Skin epidermis (tissue), 12 donors: ENCODE measurements around the gene SCAMP1.

Experiments used
- H3K27ac ChIP-seq, 21 experiments: fragments of 200-600 bp; sonication (generic) in 11 of 21; one replicate each; pipeline ENCODE4 v1.5.0; 2020; ENCODE audit warnings: mild to moderate bottlenecking in 3 of 21, inconsistent platforms in 2 of 21, moderate library complexity in 2 of 21
- H3K4me3 ChIP-seq, 7 experiments: fragments of 200-600 bp; sonication (generic) in 2 of 7; one replicate each; pipeline ENCODE4 v1.5.0; 2020; ENCODE audit warnings: inconsistent platforms in 2 of 7, mild to moderate bottlenecking in 2 of 7, moderate library complexity in 1 of 7

The SCAMP1 gene

DNA sequence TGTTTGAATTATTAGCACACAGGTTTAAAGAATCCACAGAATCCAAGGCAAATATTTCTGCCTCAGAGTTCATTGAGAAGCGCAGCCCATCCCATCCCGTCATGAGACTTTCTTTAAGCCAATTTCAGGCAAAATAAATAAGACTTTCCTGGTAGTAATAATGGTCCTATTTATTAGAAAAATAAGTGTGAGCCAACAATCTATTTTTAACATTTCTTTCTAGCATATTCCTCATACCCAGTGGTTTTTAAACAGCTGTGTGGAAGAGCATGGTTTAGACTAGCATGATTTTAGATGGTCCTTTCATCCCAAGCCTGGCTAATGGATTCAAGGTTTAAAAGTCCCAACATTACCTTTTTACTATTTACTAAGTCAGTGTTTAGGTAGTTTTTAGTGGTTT, 125.8 kb downstream of the SCAMP1 start:
- H3K27ac ChIP-seq, result peak overlapping the region in 3 of 21 experiments; percentile 17 to 43 (median 33)

DNA sequence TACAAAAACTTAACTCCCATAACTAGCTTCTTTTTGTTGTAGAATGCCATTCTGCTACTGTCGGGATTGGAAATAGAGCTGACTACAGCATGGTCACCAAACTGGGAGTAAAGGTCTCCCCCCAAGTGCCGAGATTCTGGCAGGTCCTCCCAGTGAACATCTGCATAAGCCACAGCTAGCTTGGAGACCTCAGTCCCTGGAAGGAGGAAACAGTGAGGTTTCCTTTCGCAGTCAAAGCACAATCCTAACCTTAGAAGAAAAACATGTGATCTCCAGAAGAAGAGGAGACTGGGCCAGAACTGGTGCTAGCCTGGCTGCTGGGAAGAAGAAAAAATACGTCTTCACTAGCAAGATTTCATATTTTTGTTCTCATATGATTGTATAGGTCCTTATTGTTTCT, 127.4 kb downstream of the SCAMP1 start:
- Histone ChIP-seq H3K4me3 (no peak overlapping the region), H3K27ac (peak overlapping the region in 1 of 21 experiments; percentile 5)

More for the DNA sequence above, 125.8 kb downstream of the SCAMP1 start:
- no peak overlapping the region for H3K4me3 ChIP-seq

DNA sequence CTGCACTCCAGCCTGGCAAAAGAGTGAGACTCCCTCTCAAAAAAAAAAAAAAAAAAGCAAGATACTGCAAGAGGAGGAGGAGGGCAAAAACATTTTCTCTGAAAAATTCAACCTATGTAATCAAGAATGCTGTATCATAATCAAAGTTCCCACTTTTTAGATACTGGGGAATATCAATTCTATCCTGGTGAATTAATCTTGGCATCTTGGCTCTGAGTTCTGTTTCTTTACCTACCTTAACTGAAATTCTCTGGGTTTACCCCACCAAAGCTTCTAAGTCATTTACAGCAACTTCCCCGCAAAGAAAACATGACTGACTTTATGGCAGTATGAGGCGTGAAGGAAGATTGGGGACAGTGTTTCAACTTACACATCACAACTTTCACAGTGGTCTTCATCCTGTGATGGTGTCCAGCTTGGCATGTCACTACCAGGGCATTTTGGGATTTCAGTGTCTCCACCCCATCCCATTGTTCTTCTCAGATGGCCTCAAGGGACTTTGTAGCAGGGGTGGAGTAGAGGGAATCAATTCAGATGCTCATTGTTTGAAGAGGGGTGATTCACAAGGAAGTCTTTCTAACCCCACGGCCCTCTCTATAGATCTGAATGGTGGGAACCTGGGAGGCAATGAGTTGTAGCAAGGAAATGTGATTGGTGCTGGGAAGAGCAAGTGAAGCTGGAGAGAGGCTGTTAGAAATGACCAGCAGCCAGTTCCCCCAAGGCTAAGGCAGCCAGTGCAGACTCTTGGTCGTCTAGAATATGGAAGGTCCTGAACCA, 130.5 kb downstream of the SCAMP1 start:
- H3K27ac ChIP-seq, result no peak overlapping the region
- no peak overlapping the region for H3K4me3 ChIP-seq

DNA sequence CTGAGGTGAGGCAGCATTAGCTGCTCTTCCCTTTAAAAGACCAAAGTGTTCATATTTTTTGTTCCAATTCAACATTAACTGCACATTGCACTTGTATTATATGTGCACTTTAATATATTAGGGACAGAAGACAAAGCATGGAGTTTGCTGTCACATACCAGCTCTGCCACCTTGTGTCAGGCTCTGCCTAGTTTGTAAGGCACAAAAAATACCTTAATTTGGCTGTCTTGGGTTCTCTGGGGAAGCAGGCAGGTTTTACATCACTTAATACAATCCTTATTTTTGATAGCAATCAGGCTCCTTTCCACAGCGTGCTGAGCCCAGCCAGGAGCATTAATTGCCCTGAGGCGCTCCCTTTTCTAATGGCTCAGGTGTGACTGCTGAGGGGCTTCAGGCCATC, 131.8 kb downstream of the SCAMP1 start:
- no peak overlapping the region for H3K27ac ChIP-seq
- no peak overlapping the region for H3K4me3 ChIP-seq

DNA sequence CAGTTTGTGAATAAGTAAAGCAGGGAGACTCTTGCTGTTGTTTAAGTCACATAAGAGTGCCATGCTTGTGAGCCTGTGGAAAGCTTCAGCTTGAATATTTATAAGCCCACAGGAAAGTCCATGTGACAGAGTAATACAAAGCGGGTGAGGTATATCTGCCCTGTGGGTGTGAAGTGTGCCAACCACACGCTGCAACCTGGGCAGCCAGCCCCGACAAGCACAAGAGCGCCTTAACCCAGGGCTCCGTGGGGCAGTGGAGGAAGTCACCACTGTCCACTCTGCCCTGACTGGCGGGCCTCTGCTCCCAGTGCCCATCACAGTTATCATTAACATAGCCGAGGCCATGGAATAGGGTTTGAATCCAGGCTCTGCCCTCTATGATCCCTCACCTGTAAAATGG, 132.2 kb downstream of the SCAMP1 start:
- Histone ChIP-seq H3K4me3 (no peak overlapping the region), H3K27ac (no peak overlapping the region)

DNA sequence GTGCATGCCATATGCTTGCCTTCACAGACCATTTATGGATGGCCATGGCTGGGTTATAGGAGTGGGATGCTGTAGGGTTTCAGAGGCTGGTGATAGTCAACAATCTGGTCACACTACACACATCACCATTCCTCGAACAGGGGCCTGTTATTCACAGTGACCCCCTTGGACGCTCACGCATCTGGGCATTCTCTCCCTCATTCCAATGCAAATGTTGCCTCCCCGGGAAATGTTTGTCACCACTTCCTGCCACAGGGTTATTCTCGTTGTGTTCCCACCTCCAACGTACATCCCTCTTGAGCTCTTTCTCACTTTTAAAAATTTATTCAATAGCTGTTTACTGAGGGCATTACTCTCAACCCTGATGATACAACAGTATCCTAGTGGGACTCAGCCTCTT, 135.4 kb downstream of the SCAMP1 start:
- Histone ChIP-seq H3K27ac (peak overlapping the region in 1 of 21 experiments; percentile 27), H3K4me3 (no peak overlapping the region)

DNA sequence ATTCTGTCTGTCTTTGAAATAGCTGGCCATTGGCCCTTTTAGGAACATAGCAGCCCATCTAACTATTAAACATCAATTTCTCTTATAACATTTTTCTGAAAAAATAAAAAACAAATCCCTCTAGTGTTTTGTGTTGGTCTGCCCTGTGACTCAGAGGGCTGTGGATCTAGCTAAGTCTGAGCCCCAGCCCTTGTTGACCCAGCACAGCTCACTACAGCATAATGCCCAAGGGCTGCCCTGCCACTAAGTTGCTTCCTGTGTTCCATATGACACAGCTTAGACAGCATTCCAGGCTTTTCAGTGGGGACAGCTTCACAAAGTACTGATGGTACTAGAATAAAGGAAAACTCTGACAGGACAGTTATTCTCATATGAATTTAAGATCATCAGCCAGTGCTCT, 136.0 kb downstream of the SCAMP1 start:
- peak overlapping the region in 3 of 21 experiments; percentile 14 to 27 (median 20) for H3K27ac ChIP-seq
- no peak overlapping the region for H3K4me3 ChIP-seq

DNA sequence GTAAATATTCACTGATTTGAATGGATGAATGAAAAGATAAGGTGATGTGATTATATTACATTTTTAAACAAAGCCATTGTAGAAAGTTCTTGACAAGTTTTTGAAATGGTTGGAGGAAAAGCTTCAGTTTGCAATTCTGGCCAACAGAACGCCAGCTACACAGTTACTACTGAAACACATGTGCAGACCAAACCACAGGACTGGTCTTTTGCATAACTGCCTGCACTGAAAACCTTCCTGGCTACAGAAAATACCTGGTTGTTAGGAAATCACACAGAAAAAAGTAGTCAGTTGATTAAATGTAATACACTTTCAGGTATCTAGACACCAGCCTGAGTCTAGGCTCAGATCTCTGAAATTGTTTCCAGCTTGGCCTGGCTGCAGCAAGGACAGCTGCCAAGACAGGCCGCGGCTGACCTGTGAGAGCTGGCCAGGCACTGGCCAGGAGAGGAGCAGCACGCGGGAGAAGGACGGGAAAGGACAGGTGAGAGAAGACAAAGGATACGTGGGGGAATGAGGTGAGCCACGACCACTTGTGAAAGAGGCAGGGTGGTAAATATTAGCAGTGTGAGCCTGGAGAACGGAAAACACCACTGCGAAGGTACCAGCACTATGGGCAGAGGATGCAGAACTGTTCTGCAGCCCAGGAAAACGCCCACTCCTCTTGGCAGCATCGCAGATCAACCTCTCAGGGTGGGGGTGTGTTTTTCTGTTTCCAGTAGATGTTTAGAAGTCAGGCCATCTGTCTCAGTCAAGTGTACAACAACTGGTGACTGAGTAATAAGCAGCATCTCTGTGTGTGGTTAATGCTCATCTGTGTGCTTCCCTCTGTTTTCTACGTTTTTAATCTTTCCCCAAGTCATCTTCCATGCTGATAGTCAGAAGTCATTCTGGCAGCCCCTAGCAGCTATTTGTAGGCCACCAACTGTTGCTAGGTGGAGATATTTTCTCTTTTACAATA, 137.4 kb downstream of the SCAMP1 start:
- H3K4me3 ChIP-seq, result no peak overlapping the region
- H3K27ac ChIP-seq, result peak overlapping the region in 2 of 21 experiments; percentile 9 to 40

DNA sequence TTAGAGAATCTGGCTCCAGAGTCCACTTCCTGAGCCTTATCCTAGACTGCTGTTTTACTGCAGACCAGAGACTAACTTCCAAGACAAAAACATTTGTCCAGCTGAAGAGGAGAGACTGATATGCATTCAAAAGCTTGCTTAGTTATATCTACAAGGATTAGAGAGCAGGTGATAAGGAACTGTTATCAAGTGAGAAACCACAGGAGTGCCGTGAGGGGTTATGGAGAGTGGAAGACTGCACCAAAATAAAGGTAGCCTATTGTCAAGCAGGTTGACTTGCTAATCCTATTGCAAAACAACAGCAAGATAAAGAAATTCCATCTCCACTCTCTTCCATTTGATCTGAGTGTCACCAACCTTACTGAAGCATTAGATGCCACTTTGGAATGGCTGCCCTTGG, 139.1 kb downstream of the SCAMP1 start:
- H3K27ac ChIP-seq, result no peak overlapping the region
- no peak overlapping the region for H3K4me3 ChIP-seq

DNA sequence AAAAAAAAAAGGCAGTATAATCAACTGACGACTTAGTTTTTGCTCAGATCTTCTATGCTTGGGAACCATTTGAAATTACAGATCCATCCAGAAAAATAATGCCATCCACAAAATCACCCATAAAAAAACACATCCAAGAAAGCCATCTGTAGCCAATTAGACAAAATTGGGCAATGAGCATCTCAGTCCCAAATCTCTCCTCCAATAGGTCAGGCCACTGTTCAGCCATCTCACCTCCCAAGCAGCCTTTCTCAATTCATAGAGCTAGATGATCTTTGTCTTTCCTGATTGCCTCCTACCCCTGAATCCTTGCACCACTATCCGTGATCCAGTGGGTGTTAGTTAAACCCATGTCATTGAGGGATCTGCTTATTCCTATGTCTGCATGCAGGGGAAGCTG, 139.6 kb downstream of the SCAMP1 start:
- no peak overlapping the region for H3K27ac ChIP-seq
- no peak overlapping the region for H3K4me3 ChIP-seq

DNA sequence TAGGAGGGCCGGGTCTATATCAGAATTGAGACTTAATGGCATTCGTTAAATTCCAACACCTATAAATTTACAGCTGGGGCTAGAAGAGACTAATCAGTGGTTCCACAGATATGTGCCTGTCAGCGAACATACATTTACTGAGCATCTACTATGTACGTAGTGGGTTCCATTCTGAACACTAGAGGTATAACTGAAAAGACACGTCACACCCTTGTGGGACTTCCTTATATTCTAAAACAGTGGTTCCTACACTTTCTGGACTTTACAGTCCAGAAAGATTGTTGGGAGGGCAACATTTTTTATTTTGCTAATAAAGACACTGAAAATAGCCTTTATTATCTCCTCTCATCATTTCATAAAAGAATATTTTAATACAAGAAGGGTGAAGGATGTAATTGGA, 140.5 kb downstream of the SCAMP1 start:
- Histone ChIP-seq H3K4me3 (no peak overlapping the region), H3K27ac (no peak overlapping the region)

DNA sequence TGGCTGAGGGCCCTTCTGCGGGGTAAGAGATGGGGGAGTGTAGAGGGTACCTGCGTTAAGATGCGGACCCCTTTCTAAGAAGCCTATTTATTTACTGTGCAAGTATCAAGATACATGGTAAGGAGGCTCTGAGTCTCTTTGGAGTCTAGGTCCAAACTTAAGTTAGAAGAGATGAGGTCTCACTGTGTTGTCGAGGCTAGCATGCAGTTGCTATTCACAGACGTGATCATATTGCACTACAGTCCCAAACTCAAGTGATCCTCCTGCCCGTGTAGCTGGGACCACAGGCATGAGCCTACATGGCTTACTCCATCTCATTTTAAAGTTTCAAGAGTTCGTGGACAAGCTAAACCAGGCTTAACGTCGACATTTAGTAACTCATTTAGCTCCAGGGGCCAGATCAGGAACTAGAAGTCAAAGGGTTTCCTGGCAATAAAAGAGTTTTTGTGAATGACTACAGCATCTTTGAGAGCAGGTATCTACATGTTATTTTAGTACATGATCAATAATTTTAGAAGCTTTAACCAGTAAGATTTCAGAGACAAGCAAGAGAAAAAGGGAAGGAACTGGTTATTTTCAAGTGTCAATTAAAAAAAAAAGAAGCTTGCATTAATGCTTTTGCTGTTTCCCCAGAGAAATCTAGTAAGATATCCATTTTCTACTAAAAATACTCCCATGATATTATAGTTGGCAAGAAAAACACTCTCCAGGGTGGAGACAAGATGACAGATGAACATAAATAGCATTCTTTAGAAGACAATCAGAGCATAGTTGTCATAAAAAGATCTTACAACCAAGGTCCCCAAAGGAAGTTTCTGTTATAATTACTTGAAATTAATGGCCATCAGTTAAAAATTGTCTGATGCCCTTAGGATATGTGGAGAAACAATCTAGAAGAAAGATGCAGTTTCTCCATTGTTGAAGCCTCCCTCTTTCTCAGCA, 141.3 kb downstream of the SCAMP1 start:
- Histone ChIP-seq H3K4me3 (no peak overlapping the region), H3K27ac (peak overlapping the region in 4 of 21 experiments; percentile 18 to 30 (median 24))

DNA sequence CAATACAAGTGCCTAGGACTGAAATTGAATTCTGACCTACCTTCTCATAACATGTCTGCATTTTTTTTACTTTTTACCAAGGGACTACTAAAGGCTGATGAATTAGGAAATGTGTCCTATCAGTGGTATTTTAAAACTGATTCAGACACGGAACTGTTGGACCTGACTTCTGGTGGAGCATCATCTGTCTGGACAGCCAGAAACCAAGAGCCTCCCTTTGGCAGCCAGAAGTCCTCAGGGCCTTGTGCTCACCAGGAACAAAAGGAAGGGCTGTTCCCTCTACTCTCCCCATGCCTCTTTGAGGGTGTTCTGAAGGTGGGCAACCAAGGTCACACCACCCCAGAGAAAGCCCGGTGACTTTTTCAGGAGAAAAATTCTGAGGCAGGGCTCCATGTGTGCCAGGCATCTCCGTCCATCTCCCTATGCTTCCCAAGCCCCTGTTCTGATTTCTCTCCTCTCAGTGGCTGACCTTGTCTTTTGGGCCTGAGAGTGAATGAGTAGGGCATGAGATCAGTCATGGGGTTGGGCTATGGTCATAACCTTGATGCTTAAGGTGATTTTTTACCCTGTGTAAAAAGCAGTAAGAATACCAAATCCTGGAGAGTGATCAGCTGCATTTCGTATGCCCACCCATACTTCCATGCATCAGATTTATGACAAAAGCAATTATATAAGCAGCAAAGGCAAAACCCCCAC, 143.7 kb downstream of the SCAMP1 start:
- Histone ChIP-seq H3K4me3 (no peak overlapping the region), H3K27ac (peak overlapping the region in 16 of 21 experiments; percentile 4 to 75 (median 60))

DNA sequence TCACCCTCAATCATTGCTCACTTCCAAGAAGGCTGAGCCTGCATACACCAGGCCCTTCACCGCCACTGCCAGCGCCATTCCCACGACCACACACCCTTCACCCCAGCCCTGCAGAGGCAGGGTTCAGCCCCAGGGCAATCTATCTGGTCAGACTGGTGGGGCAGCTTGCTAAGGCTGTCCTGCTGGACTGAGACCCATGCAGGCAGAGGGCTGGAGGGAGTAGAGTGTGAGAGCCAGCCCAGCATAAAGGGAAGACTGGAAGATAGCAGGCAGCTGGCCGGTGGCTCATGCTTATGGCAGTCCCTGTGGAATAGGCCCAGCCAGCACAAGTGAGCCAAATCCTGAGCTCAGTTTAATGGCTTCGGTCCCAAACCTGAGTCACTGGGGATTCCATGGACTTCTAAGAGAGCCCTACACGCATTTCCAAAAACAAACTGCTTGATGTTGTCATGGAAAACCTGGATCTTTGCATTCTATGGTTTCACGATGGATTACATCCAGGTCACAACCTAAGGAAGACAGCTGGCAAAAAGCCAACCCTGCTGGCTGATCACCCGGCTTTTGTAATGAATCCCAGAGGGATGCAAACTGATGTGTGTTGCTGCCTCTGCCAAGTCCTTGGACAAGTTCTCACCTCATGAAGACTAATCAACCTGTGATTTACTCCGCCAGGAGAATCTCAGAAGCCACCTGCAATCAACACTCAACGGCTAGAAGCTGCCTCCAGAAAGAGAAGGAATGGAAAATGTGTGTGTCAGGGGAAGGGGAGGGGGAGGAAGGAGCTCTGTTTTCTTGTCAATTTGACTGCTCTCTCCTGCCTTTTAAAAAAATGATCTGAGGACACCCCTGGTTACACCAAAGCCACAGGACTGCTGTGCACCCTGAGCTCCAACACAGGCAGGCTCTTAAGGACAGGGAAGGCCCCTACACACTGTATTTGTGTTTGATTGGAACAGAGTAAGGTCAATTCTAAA, 144.6 kb downstream of the SCAMP1 start:
- peak overlapping the region in 18 of 21 experiments; percentile 4 to 75 (median 54) for H3K27ac ChIP-seq

DNA sequence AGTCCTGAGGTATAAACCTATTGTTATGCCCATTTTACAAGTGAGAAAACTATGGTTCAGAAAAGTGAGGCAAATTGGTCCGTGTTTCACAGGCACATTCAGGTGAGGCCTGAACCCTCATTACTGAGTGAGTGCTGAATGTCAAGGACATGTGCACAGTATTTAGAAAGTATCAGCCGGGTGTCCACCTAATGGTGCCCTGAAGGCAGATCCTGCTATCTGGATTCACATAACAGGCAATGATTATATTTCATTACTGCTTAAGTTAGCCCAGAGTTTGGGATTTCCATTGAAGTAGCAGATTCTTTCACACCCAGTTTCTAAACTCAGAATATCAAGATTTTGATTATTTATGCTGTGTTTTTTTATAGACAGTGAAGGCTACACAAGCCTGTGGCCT, 145.4 kb downstream of the SCAMP1 start:
- no peak overlapping the region for H3K4me3 ChIP-seq
- H3K27ac ChIP-seq, result peak overlapping the region in 5 of 21 experiments; percentile 43 to 75 (median 63)

More for the DNA sequence above, 144.6 kb downstream of the SCAMP1 start:
- H3K4me3 ChIP-seq, result no peak overlapping the region

DNA sequence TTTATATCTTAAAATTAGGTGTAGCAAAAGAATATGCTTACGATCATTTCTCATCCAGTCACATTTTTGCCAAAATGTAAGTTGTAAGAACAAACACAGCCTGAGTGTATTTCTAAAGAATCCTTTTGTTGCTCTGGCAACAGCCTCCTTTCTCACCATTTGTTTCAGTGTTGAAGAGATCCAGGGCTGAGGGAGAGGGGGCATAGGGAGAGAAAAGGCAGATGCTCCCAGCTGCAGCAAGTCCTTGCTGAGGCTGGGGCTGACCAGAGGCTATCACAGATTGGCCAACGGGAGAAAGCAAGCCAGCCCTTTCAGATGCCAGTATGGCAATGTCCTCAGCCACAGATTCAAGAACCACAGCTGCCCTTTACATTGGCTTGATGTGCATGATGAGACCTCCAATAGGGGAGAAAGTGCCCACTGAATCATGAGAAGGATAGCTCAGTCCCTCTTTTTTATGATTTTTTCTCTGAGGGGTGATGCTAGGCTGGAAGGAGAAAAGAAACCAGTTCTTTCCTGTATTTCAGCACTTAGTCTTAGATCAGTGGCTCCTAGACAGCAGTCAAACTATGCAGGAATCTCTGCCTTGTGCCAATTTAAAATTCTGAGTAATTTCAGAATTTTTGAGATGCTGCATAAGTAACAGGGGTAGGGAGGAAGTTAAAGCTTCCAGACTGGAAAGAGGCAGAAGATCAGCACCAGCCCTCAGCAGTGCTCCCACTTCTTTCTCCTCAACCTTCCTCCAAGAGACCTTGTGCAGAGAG, 146.0 kb downstream of the SCAMP1 start:
- Histone ChIP-seq H3K27ac (peak overlapping the region in 4 of 21 experiments; percentile 15 to 75 (median 42)), H3K4me3 (no peak overlapping the region)

DNA sequence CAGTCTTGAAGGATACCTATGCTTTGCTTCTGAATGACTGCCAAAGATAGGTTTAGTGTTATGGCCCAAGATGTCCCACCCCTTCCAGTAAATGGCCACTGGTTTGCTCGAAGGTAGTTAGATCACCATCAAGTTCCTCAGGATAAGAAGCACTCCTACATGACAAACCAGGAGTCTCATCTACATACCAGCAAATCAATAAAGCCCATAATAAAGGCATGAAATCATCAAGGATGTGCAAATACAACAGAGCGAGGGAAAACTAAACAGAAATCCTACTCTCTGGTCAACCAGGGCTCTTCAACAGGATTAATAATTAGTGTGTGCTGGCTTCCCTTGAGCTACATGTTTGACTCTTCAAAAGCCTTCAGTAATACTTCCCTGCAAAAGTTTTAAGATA, 147.1 kb downstream of the SCAMP1 start:
- Histone ChIP-seq H3K4me3 (no peak overlapping the region), H3K27ac (peak overlapping the region in 2 of 21 experiments; percentile 63 to 85)
